Measurements from ENCODE around the gene MUS81. TPM values are rescaled to one million over a fixed set of nuclear protein-coding genes. Genes with fewer than 3 reads are reported as not detected.

The MUS81 gene
- total RNA-seq, 1 donor = 71.2 TPM

DNA sequence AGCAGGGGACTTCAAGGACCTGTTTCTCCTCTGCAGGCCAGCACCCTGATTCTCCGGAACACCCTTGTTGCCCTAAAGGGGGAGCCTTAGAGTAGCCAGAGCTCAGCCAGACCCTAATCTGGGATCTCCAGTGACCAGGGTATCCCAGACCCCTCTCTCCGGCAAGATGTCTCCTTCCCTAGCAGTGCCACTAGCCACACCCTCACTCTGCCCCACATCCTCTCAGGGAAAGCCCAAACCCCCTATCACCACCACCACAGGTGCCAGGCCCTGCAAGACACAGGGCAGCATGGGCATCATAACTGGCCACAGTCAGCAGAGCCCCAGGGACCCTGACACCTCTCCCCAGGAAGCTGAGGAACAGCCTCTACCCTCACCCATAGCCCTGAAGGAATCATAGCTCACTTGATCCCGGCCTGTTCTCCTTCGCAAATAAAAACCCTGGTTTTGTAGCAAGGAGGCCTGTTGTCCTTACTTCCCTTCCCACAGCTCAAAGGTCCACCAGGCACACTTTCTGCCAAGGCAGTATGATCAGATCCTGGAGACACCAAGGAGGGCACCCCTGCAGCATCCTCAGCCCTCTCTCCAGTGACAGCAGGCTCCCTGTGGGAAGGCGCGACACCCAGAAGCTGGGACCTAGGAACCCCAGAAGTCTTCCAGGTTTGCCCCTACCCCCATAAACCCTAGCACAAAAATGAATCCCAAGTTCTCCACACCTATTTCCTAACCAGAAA, 6.8 kb upstream of the MUS81 start:
- no peak overlapping the region for H3K4me3 ChIP-seq (ENCODE audit: low read depth, low read length)
- TF ChIP-seq, protein P1, sequence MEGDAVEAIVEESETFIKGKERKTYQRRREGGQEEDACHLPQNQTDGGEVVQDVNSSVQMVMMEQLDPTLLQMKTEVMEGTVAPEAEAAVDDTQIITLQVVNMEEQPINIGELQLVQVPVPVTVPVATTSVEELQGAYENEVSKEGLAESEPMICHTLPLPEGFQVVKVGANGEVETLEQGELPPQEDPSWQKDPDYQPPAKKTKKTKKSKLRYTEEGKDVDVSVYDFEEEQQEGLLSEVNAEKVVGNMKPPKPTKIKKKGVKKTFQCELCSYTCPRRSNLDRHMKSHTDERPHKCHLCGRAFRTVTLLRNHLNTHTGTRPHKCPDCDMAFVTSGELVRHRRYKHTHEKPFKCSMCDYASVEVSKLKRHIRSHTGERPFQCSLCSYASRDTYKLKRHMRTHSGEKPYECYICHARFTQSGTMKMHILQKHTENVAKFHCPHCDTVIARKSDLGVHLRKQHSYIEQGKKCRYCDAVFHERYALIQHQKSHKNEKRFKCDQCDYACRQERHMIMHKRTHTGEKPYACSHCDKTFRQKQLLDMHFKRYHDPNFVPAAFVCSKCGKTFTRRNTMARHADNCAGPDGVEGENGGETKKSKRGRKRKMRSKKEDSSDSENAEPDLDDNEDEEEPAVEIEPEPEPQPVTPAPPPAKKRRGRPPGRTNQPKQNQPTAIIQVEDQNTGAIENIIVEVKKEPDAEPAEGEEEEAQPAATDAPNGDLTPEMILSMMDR (IDR thresholded peaks at IDR 0.05; ENCODE audit: insufficient read depth, low read depth, low read length) = peak; percentile 11
- no peak for DNase-seq (ENCODE audit: low read depth)

DNA sequence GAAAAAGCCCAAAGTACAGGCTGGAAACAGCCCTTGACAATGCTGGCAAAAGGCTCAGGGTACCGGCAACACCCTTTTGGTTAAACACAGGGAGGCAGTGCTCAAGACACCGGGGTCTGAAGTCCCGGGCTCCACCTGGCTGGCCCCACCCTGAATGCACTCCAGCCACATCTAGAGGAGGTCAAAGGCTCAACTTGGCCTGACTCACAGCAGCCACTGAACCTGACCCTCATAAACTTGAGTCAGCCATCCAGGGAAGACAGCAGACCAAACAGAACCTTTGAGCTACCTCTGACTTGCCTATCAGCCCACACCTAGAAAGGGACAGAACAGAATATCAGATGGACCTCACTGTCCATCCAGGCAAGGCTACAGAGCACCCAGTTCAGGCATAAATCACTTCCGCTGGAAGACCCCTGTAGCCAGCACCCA, 6.1 kb upstream of the MUS81 start:
- TF ChIP-seq, protein P1 (IDR thresholded peaks at IDR 0.05; ENCODE audit: insufficient read depth, low read depth, low read length) = no peak
- no peak overlapping the region for H3K4me3 ChIP-seq (ENCODE audit: low read depth, low read length)
- DNase-seq (ENCODE audit: low read depth) = no peak

GRCh38 chr11:65854852-65855837, 5.1 kb upstream of the MUS81 start:
- DNase-seq (ENCODE audit: low read depth) = no peak
- no peak overlapping the region for H3K4me3 ChIP-seq (ENCODE audit: low read depth, low read length)
- TF ChIP-seq, protein P1 (IDR thresholded peaks at IDR 0.05; ENCODE audit: insufficient read depth, low read depth, low read length) = no peak

DNA sequence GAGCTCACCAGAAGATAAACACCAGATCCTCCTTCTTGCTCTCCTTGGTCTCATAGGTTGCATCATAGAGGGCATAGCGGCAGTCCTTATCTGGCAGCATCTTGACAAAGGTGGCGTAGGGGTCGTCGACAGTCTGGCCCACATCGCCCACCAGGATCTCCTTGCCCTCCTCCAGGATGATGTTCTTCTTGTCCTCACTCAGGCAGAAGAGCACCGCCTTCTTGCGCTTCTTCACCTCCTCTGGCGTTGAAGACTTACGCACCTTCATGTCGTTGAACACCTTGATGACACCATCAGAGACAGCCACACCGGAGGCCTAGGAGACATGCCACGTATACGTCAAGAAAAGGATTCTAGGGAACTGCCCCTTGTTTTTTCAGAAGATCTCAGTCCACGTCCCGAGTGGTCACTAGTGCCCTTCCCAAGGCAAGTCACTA, 4.3 kb upstream of the MUS81 start:
- TF ChIP-seq, protein P1 (IDR thresholded peaks at IDR 0.05; ENCODE audit: insufficient read depth, low read depth, low read length) = no peak
- no peak for DNase-seq (ENCODE audit: low read depth)
- peak overlapping the region; percentile 98 for H3K4me3 ChIP-seq (ENCODE audit: low read depth, low read length)

DNA sequence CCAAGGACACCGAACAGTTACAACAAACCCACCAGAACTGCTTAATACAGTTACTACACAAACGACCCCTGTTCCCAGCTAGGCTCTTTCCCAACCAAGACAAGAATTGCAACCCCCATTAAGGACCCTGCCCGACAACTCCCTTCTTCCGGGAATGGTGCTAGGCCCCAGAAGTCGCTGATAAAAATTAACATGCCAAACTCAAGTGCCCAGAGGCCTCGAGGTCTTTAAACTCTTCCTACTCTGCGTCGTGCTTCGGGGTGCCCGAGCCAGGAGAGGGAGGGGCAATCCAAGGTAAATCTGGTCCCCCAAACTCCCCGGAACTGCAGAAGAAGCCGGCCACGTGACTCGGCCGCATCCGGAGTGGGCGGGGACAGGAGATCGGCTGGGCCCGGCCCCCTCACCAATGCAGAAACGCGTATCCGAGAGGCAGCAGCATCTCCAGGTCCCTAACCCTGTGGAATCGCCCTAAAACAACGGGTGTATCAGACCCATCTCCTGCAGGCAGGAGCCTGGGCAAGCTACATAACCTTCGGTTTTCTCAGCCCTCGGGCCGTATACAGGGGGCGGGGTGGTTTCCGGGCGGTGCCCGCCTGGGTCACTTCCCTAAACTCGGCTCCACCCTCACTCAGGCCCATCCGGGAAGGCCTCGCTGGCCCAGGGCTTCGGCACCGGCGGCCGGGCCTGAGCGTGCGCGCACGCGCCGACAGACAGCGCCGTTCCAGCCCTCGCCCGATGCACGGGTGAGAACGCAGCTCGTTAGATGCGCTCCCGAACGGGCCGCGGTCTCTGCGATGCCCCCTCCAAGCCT, 3.3 kb upstream of the MUS81 start:
- H3K4me3 ChIP-seq (ENCODE audit: low read depth, low read length) = peak overlapping the region; percentile 98
- TF ChIP-seq, protein P1 (IDR thresholded peaks at IDR 0.05; ENCODE audit: insufficient read depth, low read depth, low read length) = no peak
- peak; percentile 70 for DNase-seq (ENCODE audit: low read depth)

DNA sequence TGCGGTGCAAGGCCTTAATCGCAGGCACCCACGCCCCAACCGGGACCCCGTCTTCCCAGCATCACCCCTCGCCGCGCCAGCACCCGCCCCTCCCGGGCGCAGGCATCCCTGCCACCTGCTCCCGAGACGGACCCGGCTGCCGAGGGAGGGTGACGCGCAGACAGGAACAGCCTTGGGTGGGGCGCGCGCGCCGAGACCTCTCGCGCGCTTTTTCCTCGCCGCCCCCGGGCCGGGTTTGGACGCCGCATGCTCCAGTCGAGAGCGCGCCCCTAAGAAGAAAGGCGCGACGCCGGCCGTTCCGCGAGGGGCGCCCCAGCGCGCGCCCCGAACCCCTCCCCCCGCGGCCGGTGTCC, 2.8 kb upstream of the MUS81 start:
- TF ChIP-seq, protein P1 (IDR thresholded peaks at IDR 0.05; ENCODE audit: insufficient read depth, low read depth, low read length) = no peak
- H3K4me3 ChIP-seq (ENCODE audit: low read depth, low read length) = peak overlapping the region; percentile 98
- no peak for DNase-seq (ENCODE audit: low read depth)

All from fibroblast of villous mesenchyme (primary cell).